Upper lobe of left lung (tissue), 4 donors: ENCODE measurements around the gene SCFD2.

ENCODE experiments used
- CTCF ChIP-seq, 6 experiments: fragments of 450-650 bp in 4 of 6; fragments of 200-600 bp in 2 of 6; sonication (generic) in 2 of 6; IDR thresholded peaks; one replicate each; pipeline ENCODE4 v1.5.1; 2016 to 2019; ENCODE audit warnings: antibody characterized with exemption in 6 of 6
- POLR2AphosphoS5 ChIP-seq, 2 donors: sonication (generic); formaldehyde crosslinking; IDR thresholded peaks; one replicate each; pipeline ENCODE4 v1.5.1; 2017; ENCODE audit warnings: antibody characterized with exemption in 2 of 2

DNA sequence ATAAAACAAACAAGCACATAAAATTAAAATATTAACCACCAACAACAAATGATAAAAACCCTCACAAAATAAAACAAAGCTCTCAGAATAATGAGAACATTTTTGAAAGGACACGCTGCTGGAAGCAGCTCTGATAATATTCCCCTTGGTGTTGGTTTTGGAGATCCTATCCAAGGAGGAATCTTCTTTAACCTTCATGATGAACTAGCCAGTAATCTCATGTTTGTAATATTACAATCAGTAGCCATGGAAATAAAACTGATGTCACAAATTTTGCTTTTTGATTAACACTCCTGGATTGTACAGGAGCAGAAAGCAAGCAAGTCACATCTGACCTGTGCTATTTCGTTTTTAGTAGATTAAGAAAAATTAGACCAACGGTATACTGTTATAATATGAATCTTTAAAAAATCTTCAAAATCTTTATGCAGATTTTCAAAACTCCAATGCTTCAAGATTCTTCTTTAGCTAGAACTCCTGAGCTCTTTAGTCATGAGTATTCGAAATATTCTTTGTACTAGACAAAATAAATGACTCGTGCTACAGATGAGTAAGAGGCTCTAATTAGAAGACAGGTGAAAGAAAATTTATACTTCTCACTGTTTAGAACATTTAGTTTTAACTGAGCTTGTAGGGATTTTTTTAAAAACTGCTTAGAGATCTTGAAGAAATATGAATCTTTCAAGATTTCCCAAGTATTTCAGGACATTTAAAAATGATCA is 349.6 kb downstream of the SCFD2 start:
- TF ChIP-seq CTCF (IDR thresholded peaks at IDR 0.05): no peak
- no peak for TF ChIP-seq POLR2AphosphoS5 (IDR thresholded peaks at IDR 0.05)
